OCI-LY1 (cell line): ENCODE data around the gene TYW1.
"Not testable (repeated sequence)": the region's sequence is repeated elsewhere in the genome, so short reads cannot be mapped to it uniquely, and the experiment has no call there.

Experiments used
- CTCF ChIP-seq: fragments of 200-600 bp; sonication (generic), shearing (Covaris generic); IDR thresholded peaks from 2 replicates; pipeline ENCODE4 v1.5.1; 2017; ENCODE audit warnings: mild to moderate bottlenecking, antibody characterized with exemption, low read length, moderate library complexity, mixed read lengths
- EZH2 ChIP-seq: fragments of 200-600 bp; sonication (generic), shearing (Covaris generic); IDR thresholded peaks from 2 replicates; pipeline ENCODE4 v1.8.0; 2017; ENCODE audit warnings: borderline replicate concordance, mixed run types, mild to moderate bottlenecking, antibody characterized with exemption, low read length, moderate library complexity, mixed read lengths

- TF ChIP-seq CTCF, EZH2: not testable (repeated sequence)
Measured at GRCh38 chr7:67130766-67131165, 134.1 kb downstream of the TYW1 start.
